ENCODE results near the gene SULT2B1.
"Not testable (repeated sequence)": the region's sequence is repeated elsewhere in the genome, so short reads cannot be mapped to it uniquely, and the experiment has no call there.

DNA sequence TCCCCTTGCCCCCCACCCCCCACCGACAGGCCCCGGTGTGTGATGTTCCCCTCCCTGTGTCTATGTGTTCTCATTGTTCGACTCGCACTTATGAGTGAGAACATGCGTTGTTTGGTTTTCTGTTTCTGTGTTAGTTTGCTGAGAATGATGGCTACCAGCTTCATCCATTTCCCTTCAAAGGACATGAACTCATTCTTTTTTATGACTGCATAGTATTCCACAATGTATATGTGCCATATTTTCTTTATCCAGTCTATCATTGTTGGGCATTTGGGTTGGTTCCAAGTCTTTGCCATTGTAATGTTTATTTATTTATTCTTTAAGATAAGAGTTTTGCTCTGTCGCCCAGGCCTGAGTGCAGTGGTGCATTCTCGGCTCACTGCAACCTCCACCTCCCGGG, 13.9 kb upstream of the SULT2B1 start:
- not testable (repeated sequence) for TF ChIP-seq EP300 (IDR thresholded peaks at IDR 0.05; ENCODE audit: low read depth); POLR2A (IDR thresholded peaks at IDR 0.05)
- TF ChIP-seq, protein P1, sequence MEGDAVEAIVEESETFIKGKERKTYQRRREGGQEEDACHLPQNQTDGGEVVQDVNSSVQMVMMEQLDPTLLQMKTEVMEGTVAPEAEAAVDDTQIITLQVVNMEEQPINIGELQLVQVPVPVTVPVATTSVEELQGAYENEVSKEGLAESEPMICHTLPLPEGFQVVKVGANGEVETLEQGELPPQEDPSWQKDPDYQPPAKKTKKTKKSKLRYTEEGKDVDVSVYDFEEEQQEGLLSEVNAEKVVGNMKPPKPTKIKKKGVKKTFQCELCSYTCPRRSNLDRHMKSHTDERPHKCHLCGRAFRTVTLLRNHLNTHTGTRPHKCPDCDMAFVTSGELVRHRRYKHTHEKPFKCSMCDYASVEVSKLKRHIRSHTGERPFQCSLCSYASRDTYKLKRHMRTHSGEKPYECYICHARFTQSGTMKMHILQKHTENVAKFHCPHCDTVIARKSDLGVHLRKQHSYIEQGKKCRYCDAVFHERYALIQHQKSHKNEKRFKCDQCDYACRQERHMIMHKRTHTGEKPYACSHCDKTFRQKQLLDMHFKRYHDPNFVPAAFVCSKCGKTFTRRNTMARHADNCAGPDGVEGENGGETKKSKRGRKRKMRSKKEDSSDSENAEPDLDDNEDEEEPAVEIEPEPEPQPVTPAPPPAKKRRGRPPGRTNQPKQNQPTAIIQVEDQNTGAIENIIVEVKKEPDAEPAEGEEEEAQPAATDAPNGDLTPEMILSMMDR (IDR thresholded peaks at IDR 0.05), result not testable (repeated sequence)

Measured in transverse colon (tissue), 3 donors.